ENCODE results near the gene ELP5.
A peak's percentile ranks its signal among the peaks of the same experiment; 100 is the strongest.

The ELP5 gene

DNA sequence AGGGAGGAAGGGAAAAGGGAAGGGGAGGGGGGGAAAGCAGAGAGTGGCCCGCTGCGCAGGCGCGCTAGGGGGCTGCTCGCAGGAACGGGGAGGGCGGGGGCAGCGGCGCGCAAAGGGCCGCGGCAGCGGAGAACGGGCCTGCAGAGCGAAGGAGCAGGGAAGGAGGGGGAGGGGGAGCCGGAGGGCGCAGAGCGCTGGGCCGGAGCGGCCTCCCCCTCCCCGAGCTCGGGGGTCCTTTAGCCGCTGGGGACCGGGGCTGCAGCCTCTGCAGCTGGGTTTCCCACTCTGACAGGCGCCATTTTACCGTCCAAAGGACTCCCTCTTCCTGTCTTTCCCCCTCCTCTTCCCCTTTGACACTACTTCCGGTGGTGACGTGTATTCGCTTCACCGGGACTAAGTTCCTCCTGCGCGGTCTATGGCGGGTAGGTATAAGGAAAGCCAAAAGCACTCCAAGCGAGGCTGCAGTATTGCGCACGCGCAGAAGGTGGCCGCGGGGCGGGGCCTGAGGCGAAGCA lies 297 bp upstream of the ELP5 start, which contains the start of gene CTDNEP1:
Gene CTDNEP1 (minus strand): TSS at position 74 of the 515 bp plus-strand sequence. CDS start 438 bp downstream, outside the sequence.
- peak; percentile 80 for DNase-seq (ENCODE audit: low spot score)
- TF ChIP-seq, protein P1, sequence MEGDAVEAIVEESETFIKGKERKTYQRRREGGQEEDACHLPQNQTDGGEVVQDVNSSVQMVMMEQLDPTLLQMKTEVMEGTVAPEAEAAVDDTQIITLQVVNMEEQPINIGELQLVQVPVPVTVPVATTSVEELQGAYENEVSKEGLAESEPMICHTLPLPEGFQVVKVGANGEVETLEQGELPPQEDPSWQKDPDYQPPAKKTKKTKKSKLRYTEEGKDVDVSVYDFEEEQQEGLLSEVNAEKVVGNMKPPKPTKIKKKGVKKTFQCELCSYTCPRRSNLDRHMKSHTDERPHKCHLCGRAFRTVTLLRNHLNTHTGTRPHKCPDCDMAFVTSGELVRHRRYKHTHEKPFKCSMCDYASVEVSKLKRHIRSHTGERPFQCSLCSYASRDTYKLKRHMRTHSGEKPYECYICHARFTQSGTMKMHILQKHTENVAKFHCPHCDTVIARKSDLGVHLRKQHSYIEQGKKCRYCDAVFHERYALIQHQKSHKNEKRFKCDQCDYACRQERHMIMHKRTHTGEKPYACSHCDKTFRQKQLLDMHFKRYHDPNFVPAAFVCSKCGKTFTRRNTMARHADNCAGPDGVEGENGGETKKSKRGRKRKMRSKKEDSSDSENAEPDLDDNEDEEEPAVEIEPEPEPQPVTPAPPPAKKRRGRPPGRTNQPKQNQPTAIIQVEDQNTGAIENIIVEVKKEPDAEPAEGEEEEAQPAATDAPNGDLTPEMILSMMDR (IDR thresholded peaks at IDR 0.05; ENCODE audit: borderline replicate concordance, control extremely low read depth, extremely low read depth, insufficient read depth, missing control alignments), result no peak
- in situ Hi-C loops (cut with MboI; ENCODE audit: low sequenced_read_pairs, unreplicated experiment), result no loop called here

GRCh38 chr17:7253082-7253481 lies 1.1 kb downstream of the ELP5 start:
- TF ChIP-seq, protein P1 (IDR thresholded peaks at IDR 0.05; ENCODE audit: borderline replicate concordance, control extremely low read depth, extremely low read depth, insufficient read depth, missing control alignments), result no peak
- in situ Hi-C loops (cut with MboI; ENCODE audit: low sequenced_read_pairs, unreplicated experiment), result no loop called here
- DNase-seq (ENCODE audit: low spot score), result no peak

GRCh38 chr17:7254511-7254910 lies 2.5 kb downstream of the ELP5 start:
- TF ChIP-seq, protein P1 (IDR thresholded peaks at IDR 0.05; ENCODE audit: borderline replicate concordance, control extremely low read depth, extremely low read depth, insufficient read depth, missing control alignments), result no peak
- in situ Hi-C loops (cut with MboI; ENCODE audit: low sequenced_read_pairs, unreplicated experiment), result no loop called here
- no peak for DNase-seq (ENCODE audit: low spot score)

DNA sequence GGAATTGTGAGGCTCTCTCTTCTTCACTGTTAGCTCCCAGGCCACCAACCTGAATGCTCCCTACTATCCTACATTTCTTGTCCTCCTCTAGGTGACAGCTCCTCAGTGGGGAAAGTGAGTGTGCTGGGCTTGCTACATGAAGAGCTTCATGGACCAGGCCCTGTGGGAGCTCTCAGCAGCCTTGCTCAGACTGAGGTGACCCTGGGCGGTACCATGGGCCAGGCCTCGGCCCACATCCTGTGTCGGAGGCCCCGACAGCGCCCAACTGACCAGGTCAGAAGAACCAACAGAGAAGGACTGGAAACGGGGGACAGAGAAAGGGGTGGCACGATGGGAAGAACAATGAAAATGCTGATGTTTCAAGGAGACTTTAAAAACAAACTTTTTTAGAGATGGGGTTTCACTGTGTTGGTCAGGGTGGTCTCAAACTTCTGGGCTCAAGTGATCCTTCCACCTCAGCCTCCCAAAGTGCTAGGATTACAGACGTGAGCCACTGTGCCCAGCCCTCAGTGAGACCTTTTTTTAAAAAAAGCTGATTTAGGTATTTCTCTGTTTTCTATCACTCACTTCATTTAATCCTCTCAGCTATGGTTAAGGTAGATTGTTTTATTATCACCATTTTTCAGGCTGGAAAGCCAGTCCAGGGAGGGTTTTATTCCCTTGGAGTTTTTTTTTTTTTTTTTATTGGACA lies 4.9 kb downstream of the ELP5 start:
- in situ Hi-C loops (cut with MboI; ENCODE audit: low sequenced_read_pairs, unreplicated experiment), result no loop called here
- TF ChIP-seq, protein P1 (IDR thresholded peaks at IDR 0.05; ENCODE audit: borderline replicate concordance, control extremely low read depth, extremely low read depth, insufficient read depth, missing control alignments), result no peak
- no peak for DNase-seq (ENCODE audit: low spot score)

DNA sequence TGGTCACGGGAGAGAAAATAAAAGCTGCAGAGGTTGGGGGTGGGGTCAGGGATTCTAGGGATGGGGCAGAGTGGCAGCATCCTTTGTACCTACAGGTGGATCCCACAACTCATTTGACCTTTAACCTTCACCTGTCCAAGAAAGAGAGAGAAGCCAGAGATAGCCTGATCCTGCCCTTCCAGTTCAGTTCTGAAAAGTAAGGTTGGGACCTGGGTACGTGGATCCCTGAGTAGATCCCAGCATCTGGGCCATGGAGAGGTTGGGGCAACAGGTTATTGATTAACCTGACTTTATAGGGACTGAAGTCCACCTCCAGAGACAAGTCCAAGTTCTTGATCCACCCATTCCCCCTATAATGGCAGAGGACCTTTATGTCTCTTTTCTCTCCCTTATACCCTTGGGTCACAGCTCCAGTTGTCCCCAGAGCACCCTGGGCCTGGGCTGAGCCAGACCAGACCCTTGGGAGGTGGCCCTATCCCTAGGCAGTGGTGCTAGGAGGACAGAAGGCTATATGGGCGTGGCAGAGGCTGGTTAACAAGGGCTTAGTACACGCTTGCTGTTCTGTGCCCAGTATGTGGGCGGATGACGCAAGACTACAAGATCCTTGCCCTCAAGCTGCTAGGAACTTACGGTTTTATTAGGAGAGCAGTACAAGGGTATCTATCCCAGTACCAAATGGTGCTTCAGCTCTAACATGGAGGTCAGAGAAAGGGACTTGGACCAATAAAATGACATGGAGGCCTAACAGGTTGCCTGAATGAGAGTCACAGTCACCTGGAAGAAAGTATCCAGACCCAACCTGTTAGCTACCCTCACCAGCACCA lies 6.9 kb downstream of the ELP5 start:
- TF ChIP-seq, protein P1 (IDR thresholded peaks at IDR 0.05; ENCODE audit: borderline replicate concordance, control extremely low read depth, extremely low read depth, insufficient read depth, missing control alignments), result no peak
- in situ Hi-C loops (cut with MboI; ENCODE audit: low sequenced_read_pairs, unreplicated experiment), result no loop called here
- no peak for DNase-seq (ENCODE audit: low spot score)

DNA sequence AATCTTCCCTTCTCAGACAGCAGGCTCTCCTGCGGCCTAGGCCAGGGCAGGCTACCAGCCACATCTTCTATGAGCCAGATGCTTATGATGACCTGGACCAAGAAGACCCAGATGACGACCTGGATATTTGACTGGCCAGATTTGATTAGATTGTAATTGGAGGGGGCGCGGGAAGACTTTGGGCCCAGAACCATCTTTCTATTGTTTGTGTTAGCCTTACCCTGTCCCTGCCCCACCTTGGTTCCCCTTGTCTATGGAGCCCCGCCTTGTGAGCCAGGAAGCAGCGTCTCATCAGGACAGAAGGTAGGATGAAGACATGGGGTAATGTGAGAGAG lies 7.5 kb downstream of the ELP5 start:
- no peak for DNase-seq (ENCODE audit: low spot score)
- in situ Hi-C loops (cut with MboI; ENCODE audit: low sequenced_read_pairs, unreplicated experiment), result no loop called here
- TF ChIP-seq, protein P1 (IDR thresholded peaks at IDR 0.05; ENCODE audit: borderline replicate concordance, control extremely low read depth, extremely low read depth, insufficient read depth, missing control alignments), result no peak

Measured in GM13976 (cell line).